ENCODE measurements around the gene SMIM23.

The SMIM23 gene

DNA sequence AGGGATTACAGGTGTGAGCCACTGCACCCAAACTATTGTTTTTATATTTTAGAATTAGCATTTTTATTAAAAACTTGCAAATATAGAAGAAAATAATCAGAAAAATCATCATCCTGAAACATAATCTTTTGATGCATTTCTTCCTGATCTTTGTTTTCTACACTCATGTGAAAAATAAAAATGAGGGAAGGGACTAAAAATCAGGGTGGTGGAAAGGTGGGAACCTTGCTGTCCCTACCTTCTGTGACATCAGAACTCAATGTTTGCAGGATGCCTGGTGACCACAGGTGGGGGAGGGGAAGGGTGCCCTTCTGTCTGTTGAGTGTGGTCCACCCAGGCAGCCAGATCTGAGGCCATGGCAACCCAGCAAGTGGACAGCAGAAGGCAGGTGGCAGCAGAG, at the start of gene SMIM23:
TSS of gene SMIM23 (plus strand) at position 301 of the 400 bp plus-strand sequence. CDS start at position 356, 55 bp downstream.
- no peak within 1 kb of the TSS for H3K4me3 Mint-ChIP-seq
- no peaks in the 10 kb centered on the region for H3K9me3 Mint-ChIP-seq
- H3K27ac Mint-ChIP-seq: no peak within 1 kb of the TSS
- no peak for ATAC-seq (ENCODE audit: low read depth)
- DNase-seq (ENCODE audit: low spot score in 2 of 2): no peak
- no peaks in the 10 kb centered on the region for H3K36me3 Mint-ChIP-seq
- H3K27me3 Mint-ChIP-seq: peaks cover 10% of the 10 kb centered on the region
- H3K4me1 Mint-ChIP-seq: no peaks in the 10 kb centered on the region

DNA sequence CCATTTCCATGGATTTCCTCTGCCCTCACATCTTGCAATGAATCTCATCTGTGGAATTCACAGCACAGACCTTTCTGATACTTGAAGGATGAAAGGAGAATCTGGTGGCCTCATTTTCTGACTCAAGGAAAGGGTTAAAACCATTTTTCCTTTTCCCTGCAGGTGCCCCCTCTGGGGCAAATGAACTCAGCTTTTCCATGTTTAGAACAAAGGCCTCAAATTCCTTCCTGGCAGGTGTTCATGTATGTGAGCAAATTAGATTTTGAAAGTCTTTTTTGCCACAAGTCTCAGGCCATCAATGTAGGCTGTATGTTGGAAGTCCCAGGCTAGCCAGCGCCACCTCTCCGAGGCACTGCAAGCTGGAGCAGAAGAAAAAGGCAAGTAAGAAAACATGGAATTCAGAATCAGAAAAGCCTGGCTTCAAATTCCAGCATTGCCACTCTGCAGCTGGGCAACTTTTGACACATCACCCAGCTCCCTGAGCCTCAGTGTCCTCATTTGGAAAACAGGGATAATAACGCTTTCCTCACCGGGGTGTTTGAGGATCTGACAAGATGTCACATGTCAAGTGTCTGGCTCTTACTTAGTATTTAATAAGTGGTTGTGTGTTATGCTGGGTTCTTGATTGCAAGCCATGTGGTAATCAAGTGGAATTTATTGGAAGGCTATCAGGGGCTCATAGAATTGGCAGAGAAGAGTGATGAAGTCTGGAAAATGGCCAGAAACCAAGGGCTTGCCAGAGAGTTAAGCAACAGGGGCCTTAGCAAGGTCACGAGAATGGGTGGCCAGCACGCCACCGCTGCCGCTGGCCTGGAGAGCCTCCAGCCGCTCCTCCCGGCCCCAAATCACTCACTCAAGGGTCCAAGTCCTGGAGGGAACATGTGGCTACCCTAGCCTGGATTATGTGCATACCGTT, 48.4 kb upstream of the SMIM23 start:
- Mint-ChIP-seq H3K4me3 (no peak overlapping the region), H3K27ac (no peak overlapping the region), H3K27me3 (peaks cover 4% of the 10 kb centered on the region), H3K36me3 (no peaks in the 10 kb centered on the region), H3K9me3 (no peaks in the 10 kb centered on the region), H3K4me1 (peaks cover 6% of the 10 kb centered on the region)
- DNase-seq (ENCODE audit: low spot score in 2 of 2) (no peak), ATAC-seq (ENCODE audit: low read depth) (no peak)

DNA sequence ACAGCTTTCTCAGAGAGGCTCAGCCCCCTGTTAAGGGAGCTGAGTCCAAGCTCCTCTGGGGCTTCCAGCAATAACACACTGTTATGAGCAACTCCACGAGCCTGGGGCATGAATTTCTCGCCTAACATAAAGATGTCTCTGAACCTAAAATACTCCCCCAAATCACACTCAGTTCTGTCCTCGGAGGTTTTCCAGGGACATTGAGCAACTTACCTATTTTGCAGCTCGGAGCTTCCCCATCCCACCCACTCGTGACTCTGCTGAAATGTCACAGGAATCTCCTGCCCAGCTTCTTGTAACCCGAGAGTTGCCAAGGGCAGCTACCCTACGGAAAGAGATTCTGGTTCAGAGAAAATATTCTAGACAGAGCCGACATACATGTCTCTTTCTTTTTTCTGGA, 47.1 kb upstream of the SMIM23 start:
- no peak overlapping the region for H3K4me3 Mint-ChIP-seq
- H3K27ac Mint-ChIP-seq: no peak overlapping the region
- DNase-seq (ENCODE audit: low spot score in 2 of 2): no peak
- H3K27me3 Mint-ChIP-seq: peaks cover 4% of the 10 kb centered on the region
- no peaks in the 10 kb centered on the region for H3K9me3 Mint-ChIP-seq
- H3K4me1 Mint-ChIP-seq: peaks cover 11% of the 10 kb centered on the region
- no peaks in the 10 kb centered on the region for H3K36me3 Mint-ChIP-seq
- ATAC-seq (ENCODE audit: low read depth): no peak

DNA sequence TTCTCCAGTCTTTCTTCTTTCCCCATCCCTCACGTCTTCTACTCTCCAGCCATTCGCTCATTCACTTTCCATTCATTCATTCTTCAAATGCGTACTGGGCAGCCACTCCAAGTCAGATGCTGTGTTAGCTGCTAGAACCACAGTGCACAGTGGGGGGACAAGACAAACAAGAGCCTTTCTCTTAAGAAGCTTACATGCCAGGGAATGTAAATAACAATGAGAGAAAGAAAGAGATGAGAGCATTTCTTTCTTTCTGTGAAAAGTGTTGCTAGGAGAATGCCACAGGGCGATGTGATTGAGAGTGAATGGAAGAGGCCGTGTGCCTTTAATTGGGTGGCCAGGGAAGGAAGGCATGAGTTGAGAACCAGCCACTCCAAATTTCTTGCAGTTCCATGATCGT, 46.3 kb upstream of the SMIM23 start:
- DNase-seq (ENCODE audit: low spot score in 2 of 2): no peak
- H3K27me3 Mint-ChIP-seq: peaks cover 5% of the 10 kb centered on the region
- no peak overlapping the region for H3K4me3 Mint-ChIP-seq
- no peak overlapping the region for H3K27ac Mint-ChIP-seq
- no peaks in the 10 kb centered on the region for H3K36me3 Mint-ChIP-seq
- H3K9me3 Mint-ChIP-seq: no peaks in the 10 kb centered on the region
- ATAC-seq (ENCODE audit: low read depth): no peak
- peaks cover 11% of the 10 kb centered on the region for H3K4me1 Mint-ChIP-seq

DNA sequence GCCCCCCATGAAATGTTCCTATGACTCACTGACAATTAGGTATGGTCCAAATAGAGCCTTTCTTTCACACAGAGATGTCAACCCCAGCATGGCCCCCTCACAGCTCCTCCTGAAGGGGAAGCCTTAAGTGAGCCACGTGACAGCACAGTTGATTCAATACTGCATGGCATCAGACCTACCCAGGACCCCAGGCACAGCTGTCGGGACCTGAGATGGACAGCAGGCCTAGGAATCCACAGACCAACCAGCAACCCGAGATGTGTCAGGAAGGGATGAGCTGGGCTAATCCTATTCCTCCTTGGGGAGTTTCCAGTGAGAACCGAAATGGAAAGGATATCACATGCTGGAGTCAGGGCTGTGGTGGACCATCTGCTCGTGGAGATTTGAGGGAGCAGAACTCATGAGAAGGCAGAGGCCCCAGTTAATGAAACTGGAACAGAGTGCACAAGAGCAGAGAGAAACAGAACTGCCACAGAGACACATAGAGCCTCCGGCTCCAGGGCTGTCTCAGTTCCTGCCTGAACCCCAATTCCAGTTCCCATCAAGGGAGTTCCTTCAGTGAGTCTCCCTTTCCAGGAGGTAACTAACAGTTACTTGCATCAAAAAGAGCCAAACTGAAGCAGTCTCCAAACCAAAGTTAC, 42.1 kb upstream of the SMIM23 start:
- no peak for DNase-seq (ENCODE audit: low spot score in 2 of 2)
- H3K4me1 Mint-ChIP-seq: peaks cover 11% of the 10 kb centered on the region
- peak overlapping the region; percentile 7 for H3K27ac Mint-ChIP-seq
- H3K27me3 Mint-ChIP-seq: peaks cover 5% of the 10 kb centered on the region
- H3K4me3 Mint-ChIP-seq: no peak overlapping the region
- no peak for ATAC-seq (ENCODE audit: low read depth)
- H3K9me3 Mint-ChIP-seq: peaks cover 2% of the 10 kb centered on the region
- H3K36me3 Mint-ChIP-seq: no peaks in the 10 kb centered on the region

DNA sequence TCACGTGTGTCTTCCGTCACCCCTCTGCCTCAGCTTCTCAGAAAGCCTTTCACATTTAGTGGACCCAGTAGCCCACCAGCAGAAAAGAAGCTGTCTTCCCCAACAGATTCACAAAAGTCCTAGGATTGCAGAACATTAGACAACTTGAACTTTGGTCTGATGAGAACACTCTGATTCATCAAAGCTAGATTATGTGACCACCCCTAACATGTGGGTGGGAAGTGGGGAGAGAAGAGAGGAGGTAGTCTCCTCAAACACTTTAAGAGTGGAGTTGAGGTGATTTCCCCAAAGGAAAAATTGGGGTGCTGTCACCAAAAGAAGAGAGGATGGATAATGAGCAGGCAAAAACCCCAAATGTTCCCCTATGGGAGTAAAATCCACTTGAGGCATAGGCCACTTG, 41.4 kb upstream of the SMIM23 start:
- Mint-ChIP-seq H3K36me3 (no peaks in the 10 kb centered on the region), H3K27ac (no peak overlapping the region), H3K4me1 (peaks cover 11% of the 10 kb centered on the region), H3K4me3 (no peak overlapping the region), H3K9me3 (peaks cover 2% of the 10 kb centered on the region), H3K27me3 (peaks cover 2% of the 10 kb centered on the region)
- ATAC-seq (ENCODE audit: low read depth): no peak
- no peak for DNase-seq (ENCODE audit: low spot score in 2 of 2)

DNA sequence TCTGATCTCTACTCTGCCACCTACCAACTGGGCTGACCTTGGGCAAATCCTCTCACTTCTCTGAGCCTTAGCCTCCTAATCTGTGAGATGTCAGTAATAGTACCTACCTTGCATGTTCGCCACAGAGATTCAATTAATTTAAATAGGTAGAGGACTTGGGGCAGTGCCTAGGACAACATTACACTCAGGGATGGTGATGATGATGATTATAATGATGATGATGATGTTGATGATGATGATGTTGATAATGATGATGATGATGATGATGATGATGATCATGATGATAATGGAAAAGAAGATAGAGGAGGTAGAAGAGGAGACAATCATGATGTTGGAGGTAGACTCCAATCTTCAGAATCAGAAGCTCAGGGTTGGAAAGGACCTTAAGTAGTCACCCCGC, 40.7 kb upstream of the SMIM23 start:
- ATAC-seq (ENCODE audit: low read depth) (no peak), DNase-seq (ENCODE audit: low spot score in 2 of 2) (no peak)
- H3K9me3 Mint-ChIP-seq: peaks cover 2% of the 10 kb centered on the region
- no peak overlapping the region for H3K4me3 Mint-ChIP-seq
- H3K36me3 Mint-ChIP-seq: no peaks in the 10 kb centered on the region
- H3K27me3 Mint-ChIP-seq: peaks cover 5% of the 10 kb centered on the region
- no peak overlapping the region for H3K27ac Mint-ChIP-seq
- peaks cover 11% of the 10 kb centered on the region for H3K4me1 Mint-ChIP-seq

DNA sequence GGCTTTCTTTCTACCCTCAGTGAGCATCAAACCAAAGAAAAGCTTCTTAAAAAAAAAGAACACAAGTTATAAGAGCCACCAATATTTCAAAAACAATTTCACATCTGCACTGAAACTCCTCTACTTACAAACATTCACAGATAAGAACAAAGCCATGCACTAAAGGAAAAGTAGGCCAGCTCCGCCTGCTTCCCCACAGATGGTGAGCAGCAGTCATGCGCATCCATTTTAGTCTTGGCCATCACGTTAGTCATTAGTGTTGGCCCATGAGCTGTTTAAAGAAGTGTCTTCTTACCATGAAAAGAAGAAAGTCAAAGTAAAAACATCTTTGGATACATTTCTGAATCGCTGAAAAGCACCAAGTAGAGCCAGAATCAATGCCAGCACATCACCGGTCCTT, 40.0 kb upstream of the SMIM23 start:
- ATAC-seq (ENCODE audit: low read depth): no peak
- Mint-ChIP-seq H3K4me1 (peaks cover 11% of the 10 kb centered on the region), H3K4me3 (no peak overlapping the region), H3K36me3 (no peaks in the 10 kb centered on the region), H3K9me3 (peaks cover 2% of the 10 kb centered on the region), H3K27me3 (peaks cover 5% of the 10 kb centered on the region), H3K27ac (no peak overlapping the region)
- DNase-seq (ENCODE audit: low spot score in 2 of 2): no peak

DNA sequence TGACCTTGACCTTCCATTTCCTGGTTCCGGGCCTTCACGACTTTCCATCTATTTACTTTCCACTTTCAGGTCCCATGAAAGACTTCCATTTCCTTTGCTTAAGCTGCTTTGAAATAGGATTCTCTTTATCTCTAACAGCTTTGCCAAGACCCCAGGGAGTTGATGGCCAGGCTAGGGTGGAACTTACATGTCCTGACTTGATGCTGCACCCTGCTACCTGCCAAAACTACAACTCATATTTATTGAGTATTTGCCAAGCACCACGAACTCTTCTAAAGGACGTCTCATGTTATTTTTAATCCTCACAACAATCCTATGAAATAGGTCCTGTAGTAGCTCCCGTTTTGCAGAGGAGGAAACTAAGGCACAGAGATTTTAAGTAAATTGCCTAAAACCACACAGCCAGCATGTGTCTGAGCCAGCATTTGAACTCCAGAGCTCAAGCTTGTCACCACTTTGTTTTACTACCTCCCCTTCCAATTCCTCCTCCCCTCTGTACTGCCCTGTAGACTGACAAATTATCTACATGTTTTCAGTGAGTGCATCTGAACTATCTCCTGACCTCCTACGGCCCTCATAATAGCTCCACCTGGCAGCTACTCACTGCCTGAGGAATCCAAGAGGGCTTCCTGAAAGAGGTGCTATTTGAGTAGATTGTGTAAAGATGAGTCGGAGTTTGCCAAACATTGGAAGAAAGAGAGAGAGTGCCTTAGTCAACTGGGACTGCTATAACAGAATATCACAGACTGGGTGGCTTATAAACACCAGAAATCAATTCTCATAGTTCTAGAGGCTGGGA, 38.4 kb upstream of the SMIM23 start:
- H3K9me3 Mint-ChIP-seq: peaks cover 2% of the 10 kb centered on the region
- peaks cover 8% of the 10 kb centered on the region for H3K27me3 Mint-ChIP-seq
- no peak overlapping the region for H3K27ac Mint-ChIP-seq
- H3K36me3 Mint-ChIP-seq: no peaks in the 10 kb centered on the region
- DNase-seq (ENCODE audit: low spot score in 2 of 2) (no peak), ATAC-seq (ENCODE audit: low read depth) (no peak)
- no peak overlapping the region for H3K4me3 Mint-ChIP-seq
- peaks cover 4% of the 10 kb centered on the region for H3K4me1 Mint-ChIP-seq

DNA sequence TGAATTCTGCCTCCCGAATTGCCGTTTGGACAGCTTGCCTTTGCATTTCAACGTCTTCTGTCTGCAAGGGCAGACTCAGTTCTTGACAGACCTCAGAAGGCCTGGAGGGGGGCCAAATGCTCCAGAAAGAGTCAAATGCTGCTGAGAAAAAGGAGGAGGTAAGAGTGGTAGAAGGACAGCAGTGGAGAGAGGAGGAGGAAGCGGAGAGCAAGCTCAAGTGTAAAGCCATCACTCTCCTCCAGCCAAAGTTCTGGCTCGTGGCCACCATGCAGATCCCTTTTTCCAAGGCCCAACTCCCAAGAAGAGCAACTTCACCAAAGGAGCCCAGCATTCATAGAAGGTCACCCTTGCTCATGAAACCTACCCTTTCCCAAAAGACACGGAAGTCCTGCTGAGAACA, 36.9 kb upstream of the SMIM23 start:
- Mint-ChIP-seq H3K4me3 (no peak overlapping the region), H3K9me3 (peaks cover 2% of the 10 kb centered on the region), H3K36me3 (no peaks in the 10 kb centered on the region), H3K4me1 (no peaks in the 10 kb centered on the region), H3K27me3 (peaks cover 8% of the 10 kb centered on the region), H3K27ac (no peak overlapping the region)
- ATAC-seq (ENCODE audit: low read depth) (no peak), DNase-seq (ENCODE audit: low spot score in 2 of 2) (no peak)

DNA sequence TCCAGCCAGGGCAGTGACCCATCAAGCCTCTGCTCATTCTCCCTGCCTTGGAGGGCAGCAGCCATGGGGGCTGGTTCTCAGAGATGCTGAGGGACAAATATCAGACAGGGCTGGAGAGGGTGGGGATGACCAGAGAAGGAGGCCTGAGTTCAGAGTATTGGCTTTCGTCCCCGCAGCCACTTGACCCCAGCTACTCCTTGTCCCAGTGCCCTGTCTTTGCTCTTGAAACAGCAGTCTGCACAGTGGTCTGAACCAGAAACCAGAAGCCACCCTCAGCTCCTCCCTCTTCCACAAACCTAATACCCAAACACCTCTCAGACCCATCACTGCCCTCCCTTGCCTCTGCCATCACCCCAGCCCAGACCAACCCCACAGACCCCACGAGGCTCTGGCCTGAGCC, 36.3 kb upstream of the SMIM23 start:
- peaks cover 2% of the 10 kb centered on the region for H3K9me3 Mint-ChIP-seq
- no peaks in the 10 kb centered on the region for H3K4me1 Mint-ChIP-seq
- peaks cover 6% of the 10 kb centered on the region for H3K27me3 Mint-ChIP-seq
- no peak for DNase-seq (ENCODE audit: low spot score in 2 of 2)
- no peaks in the 10 kb centered on the region for H3K36me3 Mint-ChIP-seq
- H3K4me3 Mint-ChIP-seq: no peak overlapping the region
- no peak for ATAC-seq (ENCODE audit: low read depth)
- H3K27ac Mint-ChIP-seq: no peak overlapping the region

DNA sequence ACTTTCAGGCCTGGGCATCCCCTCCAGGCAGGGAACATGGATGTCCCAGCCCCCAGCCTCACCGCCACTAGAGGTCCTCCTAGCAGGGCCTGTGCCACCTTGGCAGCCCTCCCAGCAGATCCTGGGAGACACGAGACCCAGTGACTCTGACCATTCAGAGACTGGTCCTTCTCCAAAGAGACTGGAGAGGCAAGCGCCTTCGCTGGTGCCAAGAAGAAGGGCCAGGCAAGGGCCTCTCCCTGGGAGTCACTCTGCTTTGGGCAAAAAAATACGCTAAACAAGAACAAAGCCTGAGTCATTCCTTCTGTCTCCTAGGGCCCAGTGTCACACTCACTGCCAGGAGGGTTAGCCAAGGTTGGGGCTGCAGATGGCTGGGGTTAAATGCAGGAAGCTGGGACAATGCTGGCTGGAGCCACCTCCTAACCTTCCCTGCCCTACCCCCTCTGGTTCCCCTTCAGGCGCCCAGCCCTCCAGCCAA, 35.3 kb upstream of the SMIM23 start:
- H3K4me3 Mint-ChIP-seq: no peak overlapping the region
- peaks cover 2% of the 10 kb centered on the region for H3K9me3 Mint-ChIP-seq
- no peak overlapping the region for H3K27ac Mint-ChIP-seq
- H3K4me1 Mint-ChIP-seq: no peaks in the 10 kb centered on the region
- peaks cover 8% of the 10 kb centered on the region for H3K27me3 Mint-ChIP-seq
- no peaks in the 10 kb centered on the region for H3K36me3 Mint-ChIP-seq
- ATAC-seq (ENCODE audit: low read depth) (no peak), DNase-seq (ENCODE audit: low spot score in 2 of 2) (no peak)

DNA sequence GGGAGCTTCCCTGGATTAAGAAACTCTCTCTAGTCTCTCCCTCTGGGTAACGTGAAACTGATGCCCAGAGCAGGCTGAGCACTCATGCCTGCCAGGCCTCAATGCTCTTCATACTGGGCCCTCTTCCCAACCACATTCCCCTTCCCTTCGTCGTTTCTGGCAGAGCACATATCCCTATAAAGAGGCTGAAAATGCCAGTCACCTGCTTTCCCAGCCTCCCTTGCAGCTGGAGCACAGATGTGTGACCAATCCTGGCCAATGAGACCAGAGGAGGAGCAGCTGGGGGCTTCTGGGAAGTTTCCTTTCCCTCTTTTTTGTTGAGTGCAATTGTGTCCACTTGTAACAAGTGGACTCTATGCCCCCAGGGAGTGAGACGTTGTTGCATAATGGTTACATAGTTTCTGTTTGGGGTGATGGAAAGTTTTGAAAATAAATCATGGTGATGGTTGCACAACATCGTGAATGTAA, 30.2 kb upstream of the SMIM23 start:
- H3K4me3 Mint-ChIP-seq: no peak overlapping the region
- no peaks in the 10 kb centered on the region for H3K4me1 Mint-ChIP-seq
- no peaks in the 10 kb centered on the region for H3K36me3 Mint-ChIP-seq
- peaks cover 6% of the 10 kb centered on the region for H3K27me3 Mint-ChIP-seq
- H3K9me3 Mint-ChIP-seq: peaks cover 1% of the 10 kb centered on the region
- ATAC-seq (ENCODE audit: low read depth) (no peak), DNase-seq (ENCODE audit: low spot score in 2 of 2) (no peak)
- H3K27ac Mint-ChIP-seq: no peak overlapping the region
